Hepatocyte (in vitro differentiated cells): ENCODE results near the gene TMEM39B. TPM values are rescaled to one million over a fixed set of nuclear protein-coding genes. Genes with fewer than 3 reads are reported as not detected.

Experiments
- DNase-seq: peaks from one replicate; pipeline ENCODE4 v3.0.0-alpha.2; 2016; ENCODE audit warnings: low spot score
- H2AFZ ChIP-seq: fragments of 200-600 bp; sonication (generic); 2 replicates; pipeline ENCODE4 v1.6.0; 2016; ENCODE audit warnings: antibody characterized with exemption, mild to moderate bottlenecking
- H3K27ac ChIP-seq: fragments of 200-600 bp; sonication (generic); 2 replicates; pipeline ENCODE4 v1.5.1; 2016; ENCODE audit warnings: mild to moderate bottlenecking
- H3K27me3 ChIP-seq: fragments of 200-600 bp; sonication (generic); 2 replicates; pipeline ENCODE4 v1.6.1; 2016
- H3K36me3 ChIP-seq: fragments of 200-600 bp; sonication (generic); replicated peaks from 2 replicates; pipeline ENCODE4 v1.5.1; 2016; ENCODE audit warnings: low read depth; ENCODE audit not compliant: insufficient read depth
- H3K4me1 ChIP-seq: fragments of 200-600 bp; sonication (generic); 2 replicates; pipeline ENCODE4 v1.5.1; 2016; ENCODE audit warnings: mild to moderate bottlenecking, moderate library complexity; ENCODE audit not compliant: insufficient read depth
- H3K4me2 ChIP-seq: fragments of 200-600 bp; sonication (generic); 2 replicates; pipeline ENCODE4 v1.6.0; 2016
- H3K4me3 ChIP-seq: fragments of 200-600 bp; sonication (generic); 2 replicates; pipeline ENCODE4 v1.5.1; 2016; ENCODE audit warnings: mild to moderate bottlenecking
- H3K79me2 ChIP-seq: fragments of 200-600 bp; sonication (generic); 2 replicates; pipeline ENCODE4 v1.6.0; 2017; ENCODE audit warnings: mild to moderate bottlenecking
- H3K9me2 ChIP-seq: fragments of 200-600 bp; sonication (generic); replicated peaks from 2 replicates; pipeline ENCODE4 v1.6.0; 2017; ENCODE audit warnings: mild to moderate bottlenecking; ENCODE audit not compliant: insufficient read depth
- H3K9me3 ChIP-seq: fragments of 200-600 bp; sonication (generic); 2 replicates; pipeline ENCODE4 v1.5.1; 2016; ENCODE audit warnings: low read depth, mild to moderate bottlenecking
- H4K20me1 ChIP-seq: fragments of 200-600 bp; sonication (generic); 2 replicates; pipeline ENCODE4 v1.6.0; 2016; ENCODE audit warnings: mild to moderate bottlenecking; ENCODE audit not compliant: insufficient read depth, poor library complexity, severe bottlenecking
- CTCF ChIP-seq: fragments of 200-600 bp; sonication (generic); IDR thresholded peaks from 2 replicates; pipeline ENCODE4 v1.5.1; 2016; ENCODE audit warnings: antibody characterized with exemption, mild to moderate bottlenecking; ENCODE audit not compliant: poor library complexity
- EZH2 ChIP-seq: fragments of 200-600 bp; sonication (generic); IDR thresholded peaks from 2 replicates; pipeline ENCODE4 v1.6.1; 2016; ENCODE audit warnings: antibody characterized with exemption, mild to moderate bottlenecking, borderline replicate concordance
- EZH2phosphoT487 ChIP-seq: fragments of 200-600 bp; sonication (generic); IDR thresholded peaks from one replicate; pipeline ENCODE4 v1.6.1; 2018; ENCODE audit warnings: antibody characterized with exemption, mild to moderate bottlenecking, low read depth, moderate library complexity; ENCODE audit not compliant: unreplicated experiment, severe bottlenecking
- WGBS: methylation state at CpG from one replicate; pipeline ENCODE4 v1.1.6; 2016; ENCODE audit warnings: low lambda C conversion rate; ENCODE audit errors: missing lambda C conversion rate; 5-methylcytosine and 5-hydroxymethylcytosine counted together
- polyA plus RNA-seq: library from polyadenylated mRNA; unstranded; fragments of >200 nt; fragmentation: Nextera tagmentation; extraction: Ambion mirVana; gene quantifications from 2 replicates; pipeline ENCODE4 v1.2.1, GENCODE V29; 2016
- total RNA-seq: library from RNA; depleted of rRNA; stranded (reverse); fragments of >200 nt; gene quantifications from 2 replicates; pipeline ENCODE4 v1.2.3, GENCODE V29; 2014

The TMEM39B gene
- total and polyA plus RNA-seq, 2 experiments from 2014 or later = 3.9 to 5.1 TPM

DNA sequence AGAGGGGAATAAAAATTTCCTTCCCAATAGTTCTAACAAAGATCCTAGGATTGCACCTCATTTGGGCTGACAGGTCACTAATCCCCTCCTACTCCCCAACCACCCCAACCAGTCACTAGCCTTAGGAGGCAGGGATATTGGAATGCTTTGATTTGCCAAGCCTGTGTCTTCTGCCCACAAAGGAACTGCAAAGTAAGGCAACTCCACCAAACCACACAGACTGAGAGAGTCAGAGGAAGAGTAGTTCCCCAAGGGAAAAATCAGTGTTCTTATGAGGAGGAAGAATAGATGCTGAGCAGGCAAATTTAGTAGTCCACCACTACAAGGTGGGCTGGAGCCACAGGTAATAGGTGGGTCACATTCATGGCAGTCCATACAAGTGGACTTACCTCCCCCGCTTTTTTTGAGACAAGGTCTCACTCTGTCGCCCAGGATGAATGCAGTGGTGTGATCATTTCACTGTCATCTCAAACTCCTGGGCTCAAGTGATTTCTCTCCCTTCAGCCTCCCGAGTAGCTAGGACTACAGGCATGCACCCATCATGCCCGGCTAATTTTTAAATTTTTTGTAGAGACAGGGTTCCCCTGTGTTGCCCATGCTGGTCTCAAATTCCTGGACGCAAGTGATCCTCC lies 3.7 kb upstream of the TMEM39B start:
- H3K27ac ChIP-seq = no peak overlapping the region
- WGBS = 87% methylated on average over 5 of the region's 5 CpGs
- H3K4me2 ChIP-seq = no peak overlapping the region
- no peaks in the 10 kb centered on the region for H3K36me3 ChIP-seq
- no peaks in the 10 kb centered on the region for H3K9me3 ChIP-seq
- TF ChIP-seq CTCF = no peak
- no peak for TF ChIP-seq EZH2phosphoT487
- no peak for TF ChIP-seq EZH2
- H3K9me2 ChIP-seq = no peaks in the 10 kb centered on the region
- no peak for DNase-seq
- no peaks in the 10 kb centered on the region for H4K20me1 ChIP-seq
- no peaks in the 10 kb centered on the region for H3K27me3 ChIP-seq
- H3K4me1 ChIP-seq = peaks cover 4% of the 10 kb centered on the region
- no peak overlapping the region for H3K4me3 ChIP-seq
- peaks cover 6% of the 10 kb centered on the region for H3K79me2 ChIP-seq
- H2AFZ ChIP-seq = no peak overlapping the region

DNA sequence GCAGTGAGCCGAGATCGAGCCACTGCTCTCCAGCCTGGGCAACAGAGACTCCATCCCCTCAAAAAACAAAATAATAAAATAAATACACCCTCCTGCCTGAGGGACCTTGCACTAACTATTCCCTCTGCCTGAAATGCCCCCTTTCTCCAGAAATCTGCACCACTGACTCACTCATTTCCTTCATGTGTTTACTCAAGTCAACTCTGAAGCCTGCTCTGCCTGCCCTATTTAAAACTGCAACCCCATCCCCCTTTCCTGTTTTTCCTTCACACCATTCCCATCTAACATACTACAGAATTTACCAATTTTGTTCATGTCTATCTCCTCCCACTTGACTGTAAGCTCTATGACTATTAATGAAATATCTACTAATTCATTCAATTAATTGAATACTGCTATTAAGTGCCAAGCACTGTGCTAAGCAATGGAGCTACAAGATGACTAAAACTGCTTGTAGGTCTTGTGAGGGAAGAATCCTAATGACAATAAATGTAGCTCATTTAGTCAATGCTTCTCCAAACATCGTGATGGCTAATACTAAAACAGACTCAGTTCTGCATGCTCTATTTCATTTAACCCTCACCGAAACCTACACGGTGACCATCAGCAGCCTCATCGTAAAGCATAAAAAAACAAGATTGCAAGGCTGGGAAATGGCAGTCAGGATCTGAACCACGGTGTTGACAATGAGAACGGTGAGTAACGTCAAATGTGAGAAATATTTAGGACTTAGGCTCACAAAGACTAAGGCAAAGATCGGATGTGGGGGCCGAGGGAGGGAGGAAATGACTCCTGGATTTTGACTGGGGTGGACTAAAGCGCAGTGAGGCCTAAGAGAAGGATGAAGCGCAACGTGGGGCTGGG lies 749 bp upstream of the TMEM39B start:
- peaks cover 11% of the 10 kb centered on the region for H3K79me2 ChIP-seq
- TF ChIP-seq EZH2 = no peak
- no peak for TF ChIP-seq CTCF
- TF ChIP-seq EZH2phosphoT487 = no peak
- 19% methylated on average over 14 of the region's 14 CpGs for WGBS

DNA sequence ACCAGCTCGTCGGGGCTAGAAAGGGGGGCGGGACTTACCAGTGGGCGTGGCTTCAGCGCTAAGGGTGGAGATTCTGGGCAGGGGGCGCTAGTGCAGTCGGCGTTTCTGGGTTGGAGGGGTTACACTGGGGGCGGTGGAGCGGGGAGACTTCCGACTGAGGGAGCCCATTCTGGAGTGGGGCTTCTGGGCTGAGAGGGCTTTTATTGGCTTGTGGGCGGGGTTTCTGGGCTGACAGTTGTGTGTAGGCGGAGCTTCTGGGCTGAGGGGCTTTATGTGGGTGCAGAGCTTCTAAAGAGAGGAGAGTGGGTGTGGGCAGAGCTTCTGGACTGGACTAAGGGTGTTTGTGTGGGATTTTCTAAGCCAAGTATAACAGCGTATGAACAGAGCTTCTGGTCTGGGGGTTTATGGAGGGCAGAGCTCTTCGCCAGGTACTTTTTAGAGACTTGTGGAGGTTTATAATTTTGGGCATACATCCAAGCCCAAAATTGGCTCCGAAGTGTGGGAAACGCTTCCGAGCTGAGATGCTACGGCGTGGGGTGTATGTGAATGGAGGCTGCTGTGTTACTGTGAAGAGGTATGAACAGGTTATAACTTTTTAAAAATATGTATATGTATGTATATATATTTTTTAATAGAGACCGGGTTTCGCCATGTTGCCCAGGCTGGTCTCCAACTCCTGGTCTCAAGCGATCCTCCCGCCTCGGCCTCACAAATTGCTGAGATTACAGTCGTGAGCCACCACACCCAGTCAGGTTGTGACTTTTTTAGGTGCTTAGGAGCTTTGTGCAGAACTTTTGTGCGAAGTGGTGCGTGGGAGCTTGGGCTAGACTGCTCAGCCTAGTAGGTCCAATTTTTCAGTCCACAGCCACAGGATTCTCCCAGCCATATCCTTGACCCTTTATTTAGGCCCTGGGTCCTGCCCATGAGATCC lies 825 bp downstream of the TMEM39B start:
- WGBS = 57% methylated on average over 20 of the region's 28 CpGs
- peaks cover 4% of the 10 kb centered on the region for H3K4me1 ChIP-seq
- DNase-seq = no peak
- no peaks in the 10 kb centered on the region for H3K9me2 ChIP-seq
- no peak overlapping the region for H2AFZ ChIP-seq
- H3K27ac ChIP-seq = peak overlapping the region; percentile 87
- H4K20me1 ChIP-seq = no peaks in the 10 kb centered on the region
- no peaks in the 10 kb centered on the region for H3K9me3 ChIP-seq
- H3K36me3 ChIP-seq = no peaks in the 10 kb centered on the region
- TF ChIP-seq CTCF (peak; percentile 49), EZH2phosphoT487 (no peak)
- H3K79me2 ChIP-seq = peaks cover 11% of the 10 kb centered on the region
- H3K4me3 ChIP-seq = peak overlapping the region; percentile 50
- peak overlapping the region; percentile 80 for H3K4me2 ChIP-seq
- H3K27me3 ChIP-seq = no peaks in the 10 kb centered on the region

More for the DNA sequence above, 749 bp upstream of the TMEM39B start:
- H3K27me3 ChIP-seq = no peaks in the 10 kb centered on the region
- peak overlapping the region; percentile 73 for H2AFZ ChIP-seq
- H3K4me2 ChIP-seq = peak overlapping the region; percentile 80
- peak overlapping the region; percentile 50 for H3K4me3 ChIP-seq
- no peaks in the 10 kb centered on the region for H4K20me1 ChIP-seq
- peaks cover 4% of the 10 kb centered on the region for H3K4me1 ChIP-seq
- no peaks in the 10 kb centered on the region for H3K9me2 ChIP-seq
- no peaks in the 10 kb centered on the region for H3K9me3 ChIP-seq
- peak; percentile 36 for DNase-seq
- H3K27ac ChIP-seq = peak overlapping the region; percentile 87
- no peaks in the 10 kb centered on the region for H3K36me3 ChIP-seq
